NCI-H2107 (cell line): ENCODE data around the gene CDR2L.
"Not testable (repeated sequence)": the region's sequence is repeated elsewhere in the genome, so short reads cannot be mapped to it uniquely, and the experiment has no call there.

Experiments
- DNase-seq: peaks from one replicate; lab custom pipeline; 2025; lab: John Stamatoyannopoulos, UW

The CDR2L gene

DNA sequence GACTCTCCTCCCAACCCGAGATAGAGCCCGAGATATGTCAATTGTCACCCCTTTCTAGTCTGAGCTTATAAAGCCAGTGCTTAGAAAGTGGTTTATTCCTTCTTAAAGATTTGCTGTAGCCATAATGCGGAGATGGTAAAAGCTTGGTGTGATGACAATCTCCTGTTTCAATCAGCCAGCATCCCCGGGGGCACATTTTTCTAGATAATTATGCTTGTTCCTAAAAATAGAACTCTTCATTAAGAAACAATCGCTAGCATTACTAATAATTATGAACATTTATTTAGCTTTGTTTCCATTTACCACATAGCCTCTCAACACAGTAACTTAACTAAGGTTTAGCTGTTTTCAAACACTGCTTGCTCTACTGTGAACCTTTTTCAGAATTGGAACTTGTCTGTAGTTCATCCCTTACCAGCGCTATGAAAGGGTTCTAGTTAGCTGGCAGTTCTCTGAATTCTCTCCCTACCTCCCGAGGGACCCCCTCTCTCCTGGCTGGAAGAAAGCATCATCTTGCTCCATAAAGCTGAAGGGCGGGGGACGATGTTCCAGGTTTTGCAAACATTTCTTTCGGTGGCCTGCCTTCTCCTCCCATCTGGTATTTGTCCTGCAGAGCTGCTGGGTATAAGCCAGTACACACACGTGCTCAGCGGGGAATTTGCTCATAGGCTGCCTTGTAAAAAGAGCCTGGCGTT is 24.1 kb downstream of the CDR2L start:
- no peak for DNase-seq

DNA sequence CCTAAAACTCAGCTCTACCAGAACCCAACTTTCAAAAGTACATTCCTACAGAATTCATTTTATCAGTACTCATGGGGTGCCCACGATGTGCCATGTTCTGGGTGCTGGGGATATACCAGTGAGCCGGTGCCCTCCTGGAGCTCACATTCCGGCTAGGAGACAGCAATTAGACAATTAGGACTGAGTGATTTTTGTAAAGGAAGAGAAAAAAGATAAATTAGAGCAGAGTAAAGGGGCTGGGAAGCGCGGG is 24.6 kb downstream of the CDR2L start:
- no peak for DNase-seq

DNA sequence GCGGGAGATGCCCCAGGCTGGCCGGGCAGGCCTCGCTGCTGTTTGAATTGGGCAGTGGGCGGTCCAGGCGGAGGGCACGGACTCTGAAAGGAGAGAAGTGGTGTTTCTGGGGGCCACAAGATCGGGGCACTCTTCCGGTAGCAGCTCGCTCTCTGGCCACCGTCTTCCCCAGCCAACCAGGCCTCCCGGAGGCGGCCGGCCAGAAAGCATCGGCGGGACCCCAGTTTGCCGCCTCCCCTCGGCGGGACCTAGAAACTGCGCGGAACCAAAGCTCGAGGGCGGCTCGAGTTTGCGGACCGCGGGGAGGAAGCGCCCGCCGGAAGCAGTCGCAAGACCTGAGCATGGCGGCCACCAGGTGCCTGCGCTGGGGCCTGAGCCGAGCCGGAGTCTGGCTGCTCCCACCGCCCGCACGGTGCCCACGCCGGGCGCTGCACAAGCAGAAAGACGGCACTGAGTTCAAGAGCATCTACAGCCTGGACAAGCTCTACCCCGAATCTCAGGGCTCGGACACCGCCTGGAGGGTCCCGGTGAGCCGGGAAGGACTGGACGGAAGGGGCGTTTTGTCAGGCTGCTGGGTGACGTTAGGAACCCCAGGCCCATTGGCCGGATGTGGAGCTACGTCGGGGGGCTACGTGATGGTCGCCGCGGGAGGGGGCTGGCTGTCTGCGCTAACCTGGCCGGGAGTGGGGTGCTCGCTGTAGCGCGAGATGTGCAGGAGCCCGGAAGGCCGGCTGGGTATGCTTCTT is 25.1 kb downstream of the CDR2L start, which contains the start of gene MRPL58:
TSS of gene MRPL58 (plus strand) at position 325 of the 746 bp plus-strand sequence. CDS start at position 342, 17 bp downstream.
- DNase-seq = peak; percentile 62

DNA sequence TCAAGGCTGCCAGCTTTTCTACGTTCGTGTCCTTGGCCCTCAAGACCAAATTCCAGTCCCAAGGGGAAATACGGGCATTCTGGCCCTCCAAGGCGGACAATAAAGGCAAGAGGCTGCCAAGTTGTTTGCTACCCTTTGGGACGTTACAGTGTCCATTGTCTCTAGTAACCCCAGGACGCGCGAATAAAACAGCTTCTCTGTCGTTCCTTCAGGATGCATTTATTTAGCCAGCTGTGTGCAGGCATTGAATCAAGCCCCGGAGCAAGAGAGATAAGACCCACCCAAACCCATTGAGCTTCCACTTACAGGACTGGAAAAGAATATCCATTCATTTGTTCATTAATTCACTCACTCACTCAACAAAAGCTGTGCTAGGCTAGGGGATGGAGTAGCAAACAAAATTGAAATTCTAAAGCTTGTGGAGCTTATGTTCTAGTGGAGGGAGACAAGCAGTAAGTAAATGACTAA is 25.7 kb downstream of the CDR2L start:
- no peak for DNase-seq

DNA sequence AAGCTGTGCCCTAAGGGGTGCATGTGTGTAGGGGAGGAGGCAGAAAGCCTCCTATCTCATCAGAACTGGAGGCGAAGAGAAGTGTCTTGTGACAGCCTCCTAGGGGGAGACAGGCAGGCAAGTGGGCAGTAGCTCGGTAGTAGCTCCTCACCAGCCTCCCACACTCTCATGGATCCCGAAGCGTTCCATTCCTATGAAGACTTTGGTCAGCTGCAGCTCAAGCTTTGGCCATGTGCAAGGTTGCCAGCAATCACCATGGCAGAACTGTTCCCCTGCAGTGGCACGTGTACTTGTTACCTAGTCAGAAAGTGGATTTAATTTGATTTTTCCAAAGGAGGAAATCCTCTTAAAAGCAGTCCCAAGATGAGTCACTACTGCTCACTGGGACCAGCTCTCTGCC is 31.7 kb downstream of the CDR2L start:
- DNase-seq = no peak

DNA sequence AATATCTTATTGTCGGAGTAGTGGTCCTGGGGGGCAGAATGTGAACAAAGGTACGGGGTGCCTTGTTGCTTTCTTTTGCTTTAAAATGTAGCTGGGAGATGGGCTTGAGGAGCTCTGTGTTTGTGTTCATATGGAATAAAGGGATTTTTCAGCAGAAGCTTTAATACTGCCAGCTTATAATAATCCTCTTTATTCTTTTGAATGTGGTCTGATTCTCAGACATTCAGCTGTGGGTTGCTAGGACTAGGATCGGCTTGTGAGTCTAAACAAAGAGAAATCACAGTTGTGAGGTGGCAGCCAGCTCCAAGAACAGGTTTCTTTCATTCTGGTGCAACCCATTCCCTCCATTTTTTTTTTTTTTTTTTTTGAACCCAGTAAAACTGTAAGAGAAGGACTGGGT is 32.3 kb downstream of the CDR2L start:
- no peak for DNase-seq

DNA sequence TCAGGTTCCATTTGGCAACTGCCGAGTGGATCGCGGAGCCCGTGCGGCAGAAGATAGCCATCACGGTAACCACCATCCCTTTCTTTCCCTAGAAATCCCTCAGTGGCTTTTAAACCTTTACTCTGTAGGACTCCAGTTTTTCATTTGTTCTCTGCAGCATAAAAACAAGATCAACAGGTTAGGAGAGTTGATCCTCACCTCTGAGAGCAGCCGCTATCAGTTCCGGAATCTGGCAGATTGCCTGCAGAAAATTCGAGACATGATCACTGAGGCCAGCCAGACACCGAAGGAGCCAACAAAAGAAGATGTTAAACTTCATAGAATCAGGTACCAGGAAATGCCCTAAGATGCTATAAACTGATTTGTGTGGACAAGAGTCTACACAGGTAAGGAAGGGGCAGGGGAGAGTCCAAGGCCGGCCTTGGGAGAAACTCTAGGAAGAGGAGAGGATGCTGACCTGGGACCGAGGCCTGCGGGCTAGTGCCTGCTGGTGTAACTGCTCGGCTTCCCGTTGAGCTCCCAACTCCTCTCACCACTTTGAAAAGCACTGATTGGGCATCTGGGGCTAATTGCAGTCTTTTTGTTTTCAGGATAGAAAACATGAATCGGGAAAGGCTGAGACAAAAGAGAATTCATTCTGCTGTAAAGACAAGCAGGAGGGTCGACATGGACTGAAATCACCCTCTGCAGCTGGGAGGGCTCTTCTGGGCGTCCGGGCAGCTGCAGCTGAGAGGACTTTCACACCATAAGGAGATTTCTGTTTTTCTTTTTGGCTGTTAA is 33.1 kb downstream of the CDR2L start:
- no peak for DNase-seq

DNA sequence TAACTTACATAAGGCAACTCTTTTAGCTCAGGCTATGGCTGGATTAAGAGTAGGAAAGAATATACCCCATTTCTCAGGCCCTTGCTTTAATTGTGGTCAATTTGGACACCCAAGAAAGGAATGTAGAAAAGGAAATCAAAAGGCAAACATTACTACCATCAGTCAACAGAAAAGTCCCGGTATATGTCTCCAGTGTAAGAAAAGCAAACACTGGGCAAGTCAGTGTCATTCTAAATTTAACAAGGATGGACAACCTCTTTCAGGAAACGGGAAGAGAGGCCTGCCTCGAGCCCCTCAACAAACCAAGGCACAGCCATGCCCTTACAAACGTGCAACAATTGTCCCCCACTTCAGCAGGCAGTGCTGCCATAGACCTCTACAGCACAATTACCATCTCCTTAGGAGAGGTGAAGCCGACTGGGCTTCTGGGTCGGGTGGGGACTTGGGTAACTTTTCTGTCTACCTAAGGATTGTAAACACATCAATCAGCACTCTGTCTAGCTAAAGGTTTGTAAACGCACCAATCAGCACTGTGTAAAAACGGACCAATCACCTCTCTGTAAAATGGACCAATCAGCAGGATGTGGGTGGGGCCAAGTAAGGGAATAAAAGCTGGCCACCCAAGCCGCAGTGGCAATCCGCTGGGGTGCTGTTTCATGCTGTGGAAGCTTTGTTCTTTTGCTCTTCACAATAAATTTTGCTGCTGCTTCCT is 37.4 kb downstream of the CDR2L start:
- DNase-seq = no peak

DNA sequence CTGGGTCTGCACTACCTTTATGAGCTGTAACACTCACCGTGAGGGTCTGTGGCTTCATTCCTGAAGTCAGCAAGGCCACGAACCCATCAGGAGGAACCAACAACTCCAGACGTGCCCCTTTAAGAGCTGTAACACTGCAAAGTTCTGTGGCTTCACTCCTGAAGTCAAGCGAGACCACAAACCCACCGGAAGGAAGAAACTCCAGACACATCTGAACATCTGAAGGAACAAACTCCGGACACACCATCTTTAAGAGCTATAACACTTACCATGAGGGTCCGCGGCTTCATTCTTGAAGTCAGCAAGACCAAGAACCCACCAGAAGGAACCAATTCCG is 37.9 kb downstream of the CDR2L start:
- DNase-seq = not testable (repeated sequence)

DNA sequence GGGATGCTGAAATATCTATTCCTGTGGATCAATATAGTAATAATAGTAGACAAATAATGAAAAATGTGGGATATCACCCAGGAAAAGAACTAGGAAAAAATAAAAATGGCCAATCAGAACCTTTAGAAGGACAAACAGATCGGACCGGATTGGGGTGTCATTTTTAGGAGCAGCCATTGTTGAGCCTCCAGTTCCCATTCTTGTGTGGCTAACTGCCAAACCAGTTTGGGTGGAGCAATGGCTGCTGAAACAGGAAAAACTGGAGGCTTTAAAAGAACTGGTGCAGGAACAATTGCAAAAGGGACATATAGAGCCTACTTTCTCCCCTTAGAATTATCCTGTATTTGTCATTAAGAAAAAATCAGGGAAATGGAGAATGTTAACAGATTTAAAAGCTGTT is 39.2 kb downstream of the CDR2L start:
- DNase-seq = not testable (repeated sequence)

DNA sequence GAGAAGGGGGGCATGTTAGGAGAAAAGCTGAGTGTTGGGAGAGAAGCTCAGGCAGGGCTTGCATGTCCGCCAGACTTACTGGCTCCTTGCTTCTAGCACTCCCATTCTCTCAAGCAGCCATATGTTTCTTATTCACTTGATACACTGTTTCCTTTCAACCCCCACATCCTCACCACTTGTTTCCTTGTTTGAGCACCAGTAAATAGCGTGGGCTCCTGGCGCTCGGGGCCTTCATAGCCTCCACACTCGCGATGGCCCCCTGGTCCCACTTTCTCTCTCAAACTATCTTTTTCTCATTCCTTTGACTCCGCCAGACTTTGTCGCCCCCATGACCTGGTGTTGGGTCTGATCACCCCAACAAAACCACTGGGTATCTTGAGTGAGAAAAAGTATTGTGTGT is 42.7 kb downstream of the CDR2L start:
- no peak for DNase-seq

DNA sequence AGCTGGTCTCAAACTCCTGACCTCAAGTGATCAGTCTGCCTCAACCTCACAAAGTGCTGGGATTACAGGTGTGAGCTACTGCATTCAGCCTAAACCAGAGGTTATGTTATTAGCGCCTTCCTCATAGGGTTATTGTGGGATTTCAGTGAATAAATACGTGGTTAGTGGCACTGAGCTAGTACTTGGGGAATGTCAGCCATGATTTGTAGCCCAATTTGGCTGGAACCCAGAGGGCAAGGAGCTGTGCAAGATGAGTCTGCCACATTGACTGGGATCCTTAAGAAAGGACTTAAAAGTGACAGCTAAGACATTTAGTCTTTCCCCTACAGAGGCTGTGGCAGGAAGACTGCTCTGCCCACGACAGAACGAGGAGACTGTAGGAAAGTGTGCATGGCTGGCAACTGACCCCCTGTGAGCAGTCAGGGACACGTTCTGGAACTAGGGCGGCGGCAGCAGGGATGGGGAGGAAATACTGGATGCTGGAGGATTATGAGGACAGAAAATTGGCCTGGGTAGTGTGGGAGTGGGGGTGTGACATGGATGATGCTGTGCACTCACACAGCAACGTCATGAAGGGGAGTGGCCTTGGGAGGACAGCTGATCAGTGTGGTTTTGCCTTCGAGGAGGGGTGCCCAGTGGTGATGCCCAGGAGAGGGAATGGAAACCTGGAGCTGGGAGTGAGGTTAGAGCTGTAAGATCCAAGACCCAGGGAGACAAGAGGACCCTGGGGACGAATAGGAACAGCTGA is 44.7 kb downstream of the CDR2L start:
- peak; percentile 22 for DNase-seq

DNA sequence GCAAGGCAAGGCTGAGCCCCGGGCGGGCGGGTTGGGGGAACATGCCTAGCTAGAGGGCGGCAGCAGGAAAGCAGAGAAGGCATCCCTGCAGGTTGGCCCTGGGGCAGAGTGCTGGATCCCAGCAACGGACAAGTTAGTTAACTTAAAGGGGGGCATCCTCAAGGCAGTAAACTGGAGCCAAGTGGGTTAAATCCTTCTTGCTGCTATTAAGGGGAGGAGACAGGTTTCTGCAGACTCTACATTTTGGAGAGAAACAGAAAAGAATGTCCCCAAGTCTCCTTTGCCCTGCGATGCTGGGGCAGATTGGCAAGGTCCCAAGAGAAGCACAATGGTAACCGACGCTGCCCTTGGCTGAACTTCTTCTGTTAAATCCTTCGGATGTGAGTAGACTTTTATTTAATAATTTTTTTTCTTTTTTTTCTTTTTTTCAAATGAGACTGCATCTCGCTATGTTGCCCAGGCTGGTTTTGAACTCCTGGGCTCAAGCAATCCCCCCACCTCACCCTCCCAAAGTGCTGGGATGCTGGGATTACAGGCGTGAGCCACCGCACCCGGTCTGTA is 45.4 kb downstream of the CDR2L start:
- no peak for DNase-seq

DNA sequence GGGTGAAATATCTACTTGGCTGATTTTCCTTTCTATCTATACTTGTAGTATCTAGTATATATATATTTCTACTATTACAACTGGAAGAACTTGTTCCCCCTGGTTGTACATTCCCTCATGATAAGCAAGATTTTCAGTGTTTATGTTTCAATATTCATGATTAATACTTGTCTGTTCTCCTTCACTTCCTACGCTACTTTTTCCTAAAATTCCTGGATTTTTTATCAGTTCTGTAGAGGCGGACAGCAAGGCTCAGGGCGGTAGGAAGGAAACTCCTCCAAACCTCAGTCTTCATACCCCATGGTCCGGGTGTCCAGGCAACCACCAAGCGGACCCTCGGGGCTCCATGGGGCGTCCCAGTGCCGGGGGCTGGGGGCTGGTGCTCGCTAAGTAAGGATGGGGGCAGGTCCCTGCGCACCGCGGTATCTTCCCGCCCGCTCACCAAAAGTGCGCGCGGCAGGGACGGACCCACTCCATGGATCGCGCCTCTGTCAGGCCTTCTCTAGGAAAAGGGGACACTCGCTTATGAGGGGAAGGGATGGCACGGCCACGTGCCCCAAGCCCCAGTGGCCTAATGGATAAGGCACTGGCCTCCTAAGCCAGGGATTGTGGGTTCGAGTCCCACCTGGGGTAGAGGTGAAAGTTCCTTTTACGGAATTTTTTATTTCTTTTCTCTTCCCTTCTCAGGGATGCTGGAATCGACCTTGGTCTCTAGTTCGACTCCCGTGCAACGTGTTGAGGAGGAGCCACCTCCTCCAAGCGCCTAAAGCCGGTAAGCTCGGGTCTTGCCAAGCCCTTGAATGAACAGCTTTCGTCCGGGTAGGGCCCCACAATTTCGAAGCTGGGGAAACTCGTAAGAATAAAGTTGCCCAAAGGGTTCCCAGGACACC is 46.2 kb downstream of the CDR2L start:
- peak; percentile 88 for DNase-seq

DNA sequence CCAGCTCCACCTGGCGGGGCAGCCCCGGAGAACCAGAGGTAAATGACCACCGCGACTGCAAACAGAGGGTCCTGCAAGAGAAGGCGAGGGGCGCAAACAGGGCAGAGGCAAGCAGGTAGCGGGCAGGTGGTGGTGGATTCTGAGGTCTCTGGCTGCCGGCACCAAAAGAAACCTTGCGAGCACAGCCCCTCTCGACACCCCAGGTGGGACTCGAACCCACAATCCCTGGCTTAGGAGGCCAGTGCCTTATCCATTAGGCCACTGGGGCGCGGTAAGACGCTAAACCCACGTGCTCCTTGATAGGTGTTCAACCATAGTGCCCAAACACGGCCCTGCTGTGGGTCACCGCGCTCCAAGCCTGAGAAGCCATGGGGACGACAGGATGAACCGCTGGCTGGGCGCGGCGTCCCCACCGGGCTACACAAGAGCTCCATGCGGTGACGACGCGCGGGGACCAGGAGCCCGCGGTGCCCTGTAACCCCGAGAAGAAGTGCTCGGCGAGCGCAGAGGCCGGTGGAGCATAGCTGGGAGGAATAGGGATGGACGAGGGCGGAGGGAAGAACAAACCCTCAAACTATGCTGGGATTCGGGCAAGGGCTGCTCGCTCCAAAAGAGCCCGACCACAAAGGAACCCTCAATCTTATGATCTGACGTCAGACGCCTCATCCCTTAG is 46.9 kb downstream of the CDR2L start:
- peak; percentile 74 for DNase-seq

DNA sequence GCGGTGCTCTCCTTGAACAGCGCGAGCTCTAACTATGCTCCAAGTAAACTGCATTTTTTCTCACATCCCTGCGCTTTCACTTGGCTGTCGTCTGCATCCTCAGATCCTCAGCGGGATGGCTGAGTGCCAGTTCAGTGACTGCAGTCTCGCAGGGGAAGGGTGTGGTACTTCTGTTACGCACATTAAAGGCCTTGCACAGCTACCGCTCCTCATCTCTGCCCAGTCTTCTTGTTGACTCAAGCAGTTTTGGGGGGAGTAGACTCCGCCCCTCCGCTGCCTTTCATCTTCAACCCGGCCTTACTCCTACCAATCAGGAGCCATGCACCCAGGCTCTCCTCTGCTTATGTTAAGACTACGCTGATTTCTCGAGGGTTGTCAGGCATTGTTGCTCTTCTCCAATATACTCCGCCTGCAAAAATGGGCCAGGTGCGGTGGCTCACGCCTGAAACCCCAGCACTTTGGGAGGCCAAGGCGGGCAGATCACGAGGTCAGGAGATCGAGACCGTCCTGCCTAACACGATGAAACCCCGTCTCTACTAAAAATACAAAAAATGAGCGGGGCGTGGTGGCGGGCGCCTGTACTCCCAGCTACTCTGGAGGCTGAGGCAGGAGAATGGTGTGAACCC is 49.3 kb downstream of the CDR2L start:
- DNase-seq = no peak

DNA sequence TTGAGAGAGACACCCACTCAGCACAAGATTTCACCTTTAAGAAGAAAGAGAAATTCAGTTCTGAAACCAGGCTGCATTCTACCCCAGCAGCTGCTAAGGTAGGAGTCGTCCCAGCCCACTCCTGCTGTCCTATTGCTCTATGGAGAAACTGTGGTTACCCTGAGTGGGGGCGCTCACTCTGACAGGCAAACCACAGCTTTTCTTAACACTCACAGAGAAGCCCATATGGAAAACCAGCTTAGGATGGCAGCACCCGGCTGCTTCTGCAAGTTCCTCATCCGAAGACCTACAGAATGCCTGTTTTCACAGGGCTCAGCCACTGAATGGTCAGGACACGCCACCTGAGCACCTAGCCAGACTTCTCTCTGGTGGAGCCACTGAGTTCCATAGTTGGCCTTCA is 51.8 kb downstream of the CDR2L start:
- DNase-seq = no peak

DNA sequence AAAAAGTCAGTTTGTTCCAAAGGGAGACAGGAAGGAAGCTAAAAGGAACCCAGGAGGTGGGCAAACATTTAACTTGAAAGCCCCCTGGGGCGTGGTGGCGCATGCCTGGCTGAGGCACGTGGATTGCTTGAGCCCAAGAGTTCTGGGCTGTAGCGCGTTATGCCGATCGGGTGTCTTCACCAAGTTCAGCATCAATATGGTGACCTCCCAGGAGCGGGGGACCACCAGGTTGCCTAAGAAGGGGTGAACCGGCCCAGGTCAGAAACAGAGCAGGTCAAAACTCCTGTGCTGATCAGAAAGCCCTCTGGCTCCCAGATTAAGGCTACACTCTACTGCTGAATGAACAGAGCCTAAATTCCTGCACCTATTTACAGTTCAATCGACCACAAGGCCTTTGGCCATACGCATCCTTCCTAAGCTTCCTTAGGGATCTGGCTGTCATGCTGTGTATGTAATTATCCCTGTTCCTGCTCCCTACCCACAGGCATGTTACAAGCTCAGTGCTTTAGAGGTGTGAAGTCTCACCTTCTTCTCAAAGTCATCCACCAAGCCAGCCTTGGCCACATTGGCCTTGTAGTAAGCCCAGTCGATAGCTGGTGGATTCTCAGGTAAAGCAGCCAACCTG is 54.3 kb downstream of the CDR2L start:
- DNase-seq = no peak

DNA sequence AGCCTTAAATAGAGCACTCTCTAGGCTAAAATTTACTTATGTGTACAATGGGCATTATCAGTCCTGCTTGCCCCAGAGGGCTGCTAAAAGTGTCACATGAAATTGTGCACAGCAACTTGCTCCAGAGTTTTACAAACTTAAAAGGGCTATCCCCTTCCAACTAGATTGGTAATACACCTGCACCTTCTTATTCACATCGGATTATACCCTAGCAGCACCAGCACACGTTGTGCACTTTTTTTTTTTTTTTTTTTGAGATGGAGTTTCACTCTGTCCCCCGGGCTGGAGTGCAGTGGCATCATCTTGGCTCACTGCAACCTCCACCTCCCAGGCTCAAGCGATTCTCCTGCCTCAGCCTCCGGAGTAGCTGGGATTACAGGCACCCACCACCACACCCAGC is 56.4 kb downstream of the CDR2L start:
- not testable (repeated sequence) for DNase-seq
